SK-N-SH (cell line): Measurements from ENCODE around the gene WHRN.

ENCODE experiments used
- CHD2 ChIP-seq: fragments of 150-350 bp; IDR thresholded peaks from 2 replicates; pipeline ENCODE4 v1.6.1; 2018; ENCODE audit warnings: low read length; ENCODE audit not compliant: partially characterized antibody
- CTCF ChIP-seq: fragments of 200-600 bp; sonication (generic); IDR thresholded peaks from 2 replicates; pipeline ENCODE4 v1.6.1; 2017; ENCODE audit warnings: antibody characterized with exemption, mild to moderate bottlenecking, moderate library complexity
- GATA2 ChIP-seq: sonication (generic); formaldehyde crosslinking; IDR thresholded peaks from 2 replicates; pipeline ENCODE4 v1.5.0; 2020; ENCODE audit warnings: mild to moderate bottlenecking, missing genetic modification reagents
- MAX ChIP-seq: IDR thresholded peaks from 2 replicates; pipeline ENCODE4 v1.4.0; 2012; ENCODE audit warnings: low read depth
- MEF2A ChIP-seq: IDR thresholded peaks from 2 replicates; pipeline ENCODE4 v1.4.0; 2012; ENCODE audit warnings: low read depth, borderline replicate concordance
- POLR2AphosphoS5 ChIP-seq: IDR thresholded peaks from 2 replicates; pipeline ENCODE4 v1.6.1; 2012; ENCODE audit warnings: low read depth, low read length
- RCOR1 ChIP-seq: fragments of 150-350 bp; IDR thresholded peaks from 2 replicates; pipeline ENCODE4 v1.6.1; 2017; ENCODE audit warnings: antibody characterized with exemption, low read length
- REST ChIP-seq: IDR thresholded peaks from 2 replicates; pipeline ENCODE4 v1.6.1; 2012; ENCODE audit warnings: mild to moderate bottlenecking, low read depth, low read length, moderate library complexity
- SIN3A ChIP-seq: IDR thresholded peaks from 2 replicates; pipeline ENCODE4 v1.6.1; 2012; ENCODE audit warnings: low read depth, mild to moderate bottlenecking, low read length, moderate library complexity, borderline replicate concordance
- TAF1 ChIP-seq: IDR thresholded peaks from 2 replicates; pipeline ENCODE4 v1.6.1; 2012; ENCODE audit warnings: low read depth, mild to moderate bottlenecking, low read length, moderate library complexity, borderline replicate concordance
- USF2 ChIP-seq: fragments of 150-350 bp; IDR thresholded peaks from 2 replicates; pipeline ENCODE4 v1.6.1; 2017; ENCODE audit warnings: antibody characterized with exemption, low read length, low read depth, borderline replicate concordance
- ZBTB33 ChIP-seq: IDR thresholded peaks from 2 replicates; pipeline ENCODE4 v1.4.0; 2012; ENCODE audit warnings: low read depth, borderline replicate concordance

- TF ChIP-seq CHD2 (no peak), RCOR1 (no peak), SIN3A (no peak), CTCF (no peak), USF2 (no peak), POLR2AphosphoS5 (no peak), ZBTB33 (no peak), MEF2A (no peak), MAX (no peak), TAF1 (no peak), REST (no peak), GATA2 (CRISPR knock-in tag) (no peak)
Measured at GRCh38 chr9:114480746-114481435, 24.4 kb downstream of the WHRN start.
